HG03066 (cell line): ENCODE results near the gene ANGPTL8.

ENCODE experiments used
- ATAC-seq: cut with Tn5 transposase; IDR thresholded peaks from one replicate; pipeline ENCODE4 v1.9.1; 2021; ENCODE audit warnings: low read depth; ENCODE audit not compliant: unreplicated experiment

ANGPTL8 gene

GRCh38 chr19:11239377-11240000 lies at the start of gene ANGPTL8:
Gene ANGPTL8, plus strand, starts transcription at chr19:11239619. Its CDS starts 19 bp downstream, at chr19:11239638.
- no peak for ATAC-seq

- no peak for ATAC-seq
Measured at GRCh38 chr19:11190501-11190900, 48.9 kb upstream of the ANGPTL8 start.

GRCh38 chr19:11191273-11191755 lies 48.1 kb upstream of the ANGPTL8 start:
- no peak for ATAC-seq

GRCh38 chr19:11191934-11192333 lies 47.5 kb upstream of the ANGPTL8 start:
- ATAC-seq, result no peak

- no peak for ATAC-seq
Measured at GRCh38 chr19:11192957-11193939, 46.2 kb upstream of the ANGPTL8 start.

- ATAC-seq, result no peak
Measured at GRCh38 chr19:11194173-11194572, 45.2 kb upstream of the ANGPTL8 start.

- ATAC-seq, result no peak
Measured at GRCh38 chr19:11194656-11195558, 44.5 kb upstream of the ANGPTL8 start.

GRCh38 chr19:11195681-11196080 lies 43.7 kb upstream of the ANGPTL8 start:
- no peak for ATAC-seq

GRCh38 chr19:11196406-11197287 lies 42.8 kb upstream of the ANGPTL8 start:
- ATAC-seq, result no peak

GRCh38 chr19:11197291-11198174 lies 41.9 kb upstream of the ANGPTL8 start, which contains the start of gene KANK2:
Gene KANK2, minus strand, starts transcription at chr19:11197545. Its CDS starts 3,034 bp downstream, at chr19:11194511.
- peak; percentile 56 for ATAC-seq

- no peak for ATAC-seq
Measured at GRCh38 chr19:11198175-11198534, 41.3 kb upstream of the ANGPTL8 start.

- no peak for ATAC-seq
Measured at GRCh38 chr19:11198769-11199424, 40.5 kb upstream of the ANGPTL8 start.

GRCh38 chr19:11199517-11199916 lies 39.9 kb upstream of the ANGPTL8 start:
- ATAC-seq, result no peak

- ATAC-seq, result no peak
Measured at GRCh38 chr19:11200015-11200574, 39.3 kb upstream of the ANGPTL8 start.

GRCh38 chr19:11200931-11201330 lies 38.5 kb upstream of the ANGPTL8 start:
- ATAC-seq, result no peak

GRCh38 chr19:11201791-11202190 lies 37.6 kb upstream of the ANGPTL8 start:
- ATAC-seq, result no peak

- ATAC-seq, result no peak
Measured at GRCh38 chr19:11202488-11203193, 36.8 kb upstream of the ANGPTL8 start.
